GM12878 (cell line): ENCODE measurements around the gene ATP5ME. TPM values are rescaled to one million over a fixed set of nuclear protein-coding genes. Genes with fewer than 3 reads are reported as not detected.

Experiments
- ATAC-seq: fragments of 200-7000 bp; cut with Tn5 transposase; 3 replicates; pipeline ENCODE4 v1.9.1; 2020; ENCODE audit warnings: mild to moderate bottlenecking, moderate library complexity
- BruUV-seq: library from RNA; stranded (reverse); fragments of 400-500 nt; replicated peaks from 2 replicates; lab custom pipeline; 2021; lab: Mats Ljungman, UMichigan
- CTCF ChIA-PET: fragments of 300-600 bp; sonication (Branson Sonifier 250); formaldehyde crosslinking; extraction: SDS; loops from one replicate; lab custom pipeline; 2021; ENCODE audit warnings: inconsistent platforms; lab: Yijun Ruan, JAX
- POLR2A ChIA-PET: fragments of 350-600 bp; formaldehyde crosslinking; extraction: SDS; loops from one replicate; lab custom pipeline; 2021; ENCODE audit warnings: inconsistent platforms; lab: Charles Lee
- RAD21 ChIA-PET: fragments of 300-600 bp; sonication (Branson Sonifier 250); formaldehyde crosslinking; loops from one replicate; lab custom pipeline; 2023; ENCODE audit warnings: antibody characterized with exemption; ENCODE audit not compliant: unreplicated experiment; lab: Charles Lee
- SMC1A ChIA-PET: fragments of 300-600 bp; sonication (Branson Sonifier 250); formaldehyde crosslinking; loops from one replicate; lab custom pipeline; 2023; ENCODE audit not compliant: unreplicated experiment, uncharacterized antibody; lab: Charles Lee
- DNase-seq: peaks from one replicate; pipeline ENCODE4 v3.0.0-alpha.2; 2011; ENCODE audit warnings: low read depth, low spot score
- FAIRE-seq: peaks from 3 replicates; lab custom pipeline; 2011; peaks lifted over from hg19 to GRCh38; lab: Jason Lieb, UNC
- H2AFZ ChIP-seq: 2 replicates; pipeline ENCODE4 v1.6.0; 2011; ENCODE audit warnings: low read depth, low read length, control low read depth; ENCODE audit not compliant: control insufficient read depth
- H3K27ac ChIP-seq: 2 replicates; pipeline ENCODE4 v1.5.1; 2011; ENCODE audit warnings: control low read depth; ENCODE audit not compliant: control insufficient read depth, insufficient read depth
- H3K27me3 ChIP-seq, 2 experiments: replicated peaks in 1 of 2; 2 replicates each; pipeline versions ENCODE4 v1.6.0 to v1.6.1; 2011; ENCODE audit warnings: low read length in 1 of 2; ENCODE audit not compliant: control insufficient read depth in 2 of 2, insufficient read depth in 2 of 2
- H3K36me3 ChIP-seq, 2 experiments: 2 replicates each; pipeline ENCODE4 v1.5.1; 2011; ENCODE audit warnings: low read length in 1 of 2; ENCODE audit not compliant: control insufficient read depth in 2 of 2, insufficient read depth in 2 of 2
- H3K4me1 ChIP-seq: 2 replicates; pipeline ENCODE4 v1.6.1; 2011; ENCODE audit warnings: mild to moderate bottlenecking, low read length, moderate library complexity, mixed read lengths; ENCODE audit not compliant: control insufficient read depth, insufficient read depth
- H3K4me2 ChIP-seq: 2 replicates; pipeline ENCODE4 v1.6.0; 2011; ENCODE audit warnings: control low read depth; ENCODE audit not compliant: control insufficient read depth, insufficient read depth
- H3K4me3 ChIP-seq: fragments of 200-600 bp; sonication (generic); 2 replicates; pipeline ENCODE4 v1.5.1; 2016
- H3K79me2 ChIP-seq: 2 replicates; pipeline ENCODE4 v1.6.0; 2011; ENCODE audit warnings: low read length; ENCODE audit not compliant: control insufficient read depth, insufficient read depth
- H3K9ac ChIP-seq: 2 replicates; pipeline ENCODE4 v1.8.0; 2011; ENCODE audit warnings: low read length, control low read depth, mixed read lengths; ENCODE audit not compliant: control insufficient read depth, insufficient read depth
- H3K9me3 ChIP-seq: replicated peaks from 3 replicates; pipeline ENCODE4 v1.5.1; 2011; ENCODE audit warnings: mild to moderate bottlenecking, low read length; ENCODE audit not compliant: control insufficient read depth, insufficient read depth
- H4K20me1 ChIP-seq: 2 replicates; pipeline ENCODE4 v1.6.0; 2011; ENCODE audit not compliant: control insufficient read depth, insufficient read depth
- ATF7 ChIP-seq: fragments of 450-650 bp; IDR thresholded peaks from 2 replicates; pipeline ENCODE4 v1.6.1; 2016; ENCODE audit warnings: low read depth, mild to moderate bottlenecking
- BMI1 ChIP-seq: fragments of 450-650 bp; IDR thresholded peaks from 2 replicates; pipeline ENCODE4 v1.6.1; 2016; ENCODE audit warnings: mild to moderate bottlenecking, moderate library complexity, borderline replicate concordance
- CREM ChIP-seq: IDR thresholded peaks from 2 replicates; pipeline ENCODE4 v1.6.1; 2014; ENCODE audit warnings: antibody characterized with exemption, low read depth
- ETV6 ChIP-seq, 2 experiments: fragments of 450-650 bp in 1 of 2; IDR thresholded peaks in 1 of 2; conservative IDR thresholded peaks in 1 of 2; 2 replicates each; pipeline ENCODE4 v1.6.1; 2014; ENCODE audit warnings: antibody characterized with exemption in 1 of 2, borderline replicate concordance in 1 of 2, low read depth in 1 of 2, mild to moderate bottlenecking in 1 of 2, moderate library complexity in 1 of 2
- FOXM1 ChIP-seq: IDR thresholded peaks from 2 replicates; pipeline ENCODE4 v1.6.1; 2012; ENCODE audit warnings: low read depth, mild to moderate bottlenecking, inconsistent platforms, low read length, moderate library complexity
- GABPA ChIP-seq: IDR thresholded peaks from 2 replicates; pipeline ENCODE4 v1.6.1; 2014; ENCODE audit warnings: antibody characterized with exemption, low read depth, mild to moderate bottlenecking, inconsistent platforms
- KAT2A ChIP-seq: conservative IDR thresholded peaks from 2 replicates; pipeline ENCODE4 v1.6.1; 2011; ENCODE audit warnings: low read depth, low read length; ENCODE audit not compliant: control insufficient read depth
- MAX ChIP-seq: IDR thresholded peaks from 2 replicates; pipeline ENCODE4 v1.6.1; 2012; ENCODE audit warnings: low read depth, low read length, improper control_type of control experiment
- MXI1 ChIP-seq: fragments of 150-350 bp; IDR thresholded peaks from 2 replicates; pipeline ENCODE4 v1.6.1; 2011; ENCODE audit warnings: low read depth, mild to moderate bottlenecking, inconsistent platforms, low read length, improper control_type of control experiment
- NFIC ChIP-seq: IDR thresholded peaks from 2 replicates; pipeline ENCODE4 v1.6.1; 2012; ENCODE audit warnings: low read depth, mild to moderate bottlenecking, inconsistent platforms, low read length, moderate library complexity
- NR2C1 ChIP-seq: fragments of 450-650 bp; IDR thresholded peaks from 2 replicates; pipeline ENCODE4 v1.6.1; 2017; ENCODE audit warnings: antibody characterized with exemption, mild to moderate bottlenecking, moderate library complexity
- RAD51 ChIP-seq: fragments of 450-650 bp; IDR thresholded peaks from 2 replicates; pipeline ENCODE4 v1.6.1; 2016; ENCODE audit warnings: moderate library complexity, mild to moderate bottlenecking, inconsistent platforms
- RUNX3 ChIP-seq: IDR thresholded peaks from 2 replicates; pipeline ENCODE4 v1.6.1; 2012; ENCODE audit warnings: low read length, inconsistent platforms
- SUZ12 ChIP-seq: fragments of 200-600 bp; sonication (generic); IDR thresholded peaks from one replicate; pipeline ENCODE4 v1.6.1; 2018; ENCODE audit warnings: antibody characterized with exemption, mild to moderate bottlenecking; ENCODE audit not compliant: unreplicated experiment
- TAF1 ChIP-seq: IDR thresholded peaks from 2 replicates; pipeline ENCODE4 v1.6.1; 2011; ENCODE audit warnings: mild to moderate bottlenecking, low read depth, low read length, borderline replicate concordance
- ZNF384 ChIP-seq: IDR thresholded peaks from 2 replicates; pipeline ENCODE4 v1.6.1; 2012; ENCODE audit warnings: low read depth, mild to moderate bottlenecking, low read length, improper control_type of control experiment, borderline replicate concordance
- WGBS: methylation state at CpG from one replicate; pipeline ENCODE4 v1.1.6; 2016; ENCODE audit warnings: low lambda C conversion rate; ENCODE audit not compliant: insufficient replicate concordance, insufficient coverage; ENCODE audit errors: missing lambda C conversion rate; 5-methylcytosine and 5-hydroxymethylcytosine counted together
- in situ Hi-C: fragments of 300-500 bp; cut with MboI; formaldehyde crosslinking; loops from 9 replicates; pipeline ENCODE4 v1.14.3; 2018; ENCODE audit warnings: mixed read lengths
- intact Hi-C: fragments of 100-400 bp; cut with micrococcal nuclease; formaldehyde crosslinking; loops from one replicate; pipeline ENCODE4 v1.14.2; 2022; ENCODE audit not compliant: unreplicated experiment
- polyA plus RNA-seq, 11 experiments: library from polyadenylated mRNA; depleted of rRNA in 4 of 11; unstranded in 6 of 11; stranded (reverse) in 5 of 11; fragments of >200 nt; fragmentation: Nextera tagmentation in 4 of 11; fragmentation: Illumina TruSeq in 1 of 11; extraction: Ambion mirVana in 4 of 11; extraction: Trizol in 1 of 11; gene quantifications; 1 replicate in 1 of 11; 2 replicates in 10 of 11; pipeline versions ENCODE4 v1.2.1 to v1.2.3, GENCODE V29; 2011 to 2016; ENCODE audit warnings: inconsistent platforms in 2 of 11, missing spikeins in 2 of 11, low read depth in 1 of 11
- total RNA-seq, 4 experiments: library from RNA; depleted of rRNA in 3 of 4; stranded (reverse); fragments of >200 nt in 3 of 4; fragmentation: Illumina TruSeq in 1 of 4; extraction: Trizol in 1 of 4; gene quantifications; 2 replicates each; pipeline versions ENCODE4 v1.2.1 to v1.2.3, GENCODE V29; 2013 to 2021
- TF ChIP-seq, protein P1 (sequence below): fragments of 450-650 bp; IDR thresholded peaks from 2 replicates; pipeline ENCODE4 v1.6.1; 2014; ENCODE audit warnings: mild to moderate bottlenecking
- TF ChIP-seq, protein P2 (sequence below): fragments of 450-650 bp; IDR thresholded peaks from 2 replicates; pipeline ENCODE4 v1.6.1; 2016; ENCODE audit warnings: mild to moderate bottlenecking
- TF ChIP-seq, protein P3 (sequence below): IDR thresholded peaks from 2 replicates; pipeline ENCODE4 v1.6.1; 2011; ENCODE audit warnings: low read depth, mild to moderate bottlenecking, low read length, moderate library complexity, borderline replicate concordance; ENCODE audit errors: extremely low read depth

Gene ATP5ME
- total and polyA plus RNA-seq, 10 of the 15 experiments (the other 5 are each of a cell fraction or from before 2014, with no cell fraction given): 279 to 2,374 (median 509) TPM

- ChIA-PET POLR2A (interaction anchor here (1.6 to 1.8 kb wide), 2 partner anchors 8 to 10 kb away, joined by 6 to 9 read pairs; no protein-coding TSS in a partner anchor), CTCF (no interaction called here), RAD21 (no interaction called here), SMC1A (no interaction called here)
- no peak overlapping the region for H3K4me2 ChIP-seq
- in situ Hi-C loops: no loop called here
- no peak overlapping the region for H3K9ac ChIP-seq
- BruUV-seq: no TSS peak
- no peak overlapping the region for H2AFZ ChIP-seq
- intact Hi-C loops: no loop called here
- WGBS: 64% methylated on average over 12 of the region's 12 CpGs
- no peaks in the 10 kb centered on the region for H3K27me3 ChIP-seq
- H3K79me2 ChIP-seq: peaks cover 3% of the 10 kb centered on the region
- TF ChIP-seq TAF1 (no peak), BMI1 (no peak), MXI1 (no peak), NR2C1 (no peak), CREM (no peak), RUNX3 (no peak), ZNF384 (no peak), FOXM1 (no peak), MAX (no peak), ATF7 (no peak), GABPA (no peak), ETV6 (conservative IDR thresholded peaks at IDR 0.05 in 1 of 2, IDR thresholded peaks at IDR 0.05 in 1 of 2; ENCODE audit: borderline replicate concordance in 1 of 2, low read depth in 1 of 2) (no peak), RAD51 (no peak), NFIC (no peak), KAT2A (no peak), SUZ12 (no peak)
- TF ChIP-seq, protein P1, sequence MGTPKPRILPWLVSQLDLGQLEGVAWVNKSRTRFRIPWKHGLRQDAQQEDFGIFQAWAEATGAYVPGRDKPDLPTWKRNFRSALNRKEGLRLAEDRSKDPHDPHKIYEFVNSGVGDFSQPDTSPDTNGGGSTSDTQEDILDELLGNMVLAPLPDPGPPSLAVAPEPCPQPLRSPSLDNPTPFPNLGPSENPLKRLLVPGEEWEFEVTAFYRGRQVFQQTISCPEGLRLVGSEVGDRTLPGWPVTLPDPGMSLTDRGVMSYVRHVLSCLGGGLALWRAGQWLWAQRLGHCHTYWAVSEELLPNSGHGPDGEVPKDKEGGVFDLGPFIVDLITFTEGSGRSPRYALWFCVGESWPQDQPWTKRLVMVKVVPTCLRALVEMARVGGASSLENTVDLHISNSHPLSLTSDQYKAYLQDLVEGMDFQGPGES: no peak
- TF ChIP-seq, protein P2, sequence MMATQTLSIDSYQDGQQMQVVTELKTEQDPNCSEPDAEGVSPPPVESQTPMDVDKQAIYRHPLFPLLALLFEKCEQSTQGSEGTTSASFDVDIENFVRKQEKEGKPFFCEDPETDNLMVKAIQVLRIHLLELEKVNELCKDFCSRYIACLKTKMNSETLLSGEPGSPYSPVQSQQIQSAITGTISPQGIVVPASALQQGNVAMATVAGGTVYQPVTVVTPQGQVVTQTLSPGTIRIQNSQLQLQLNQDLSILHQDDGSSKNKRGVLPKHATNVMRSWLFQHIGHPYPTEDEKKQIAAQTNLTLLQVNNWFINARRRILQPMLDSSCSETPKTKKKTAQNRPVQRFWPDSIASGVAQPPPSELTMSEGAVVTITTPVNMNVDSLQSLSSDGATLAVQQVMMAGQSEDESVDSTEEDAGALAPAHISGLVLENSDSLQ: no peak
- TF ChIP-seq, protein P3, sequence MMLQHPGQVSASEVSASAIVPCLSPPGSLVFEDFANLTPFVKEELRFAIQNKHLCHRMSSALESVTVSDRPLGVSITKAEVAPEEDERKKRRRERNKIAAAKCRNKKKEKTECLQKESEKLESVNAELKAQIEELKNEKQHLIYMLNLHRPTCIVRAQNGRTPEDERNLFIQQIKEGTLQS: no peak
- ATAC-seq: no peak
- no peaks in the 10 kb centered on the region for H3K4me1 ChIP-seq
- no peaks in the 10 kb centered on the region for H4K20me1 ChIP-seq
- H3K4me3 ChIP-seq: no peak overlapping the region
- DNase-seq: no peak
- H3K36me3 ChIP-seq: no peaks in the 10 kb centered on the region
- no peaks in the 10 kb centered on the region; the same call in 2 of the 3 replicates for H3K9me3 ChIP-seq
- no peak for FAIRE-seq
- no peak overlapping the region for H3K27ac ChIP-seq
These were observed 8.7 kb downstream of the ATP5ME start for GRCh38 chr4:665381-665750.
